Fibroblast of gingiva (primary cell): ENCODE data around the gene SWSAP1.

ENCODE experiments used
- DNase-seq: peaks from one replicate; pipeline ENCODE4 v3.0.0-alpha.2; 2011; ENCODE audit warnings: low read depth

The SWSAP1 gene

DNA sequence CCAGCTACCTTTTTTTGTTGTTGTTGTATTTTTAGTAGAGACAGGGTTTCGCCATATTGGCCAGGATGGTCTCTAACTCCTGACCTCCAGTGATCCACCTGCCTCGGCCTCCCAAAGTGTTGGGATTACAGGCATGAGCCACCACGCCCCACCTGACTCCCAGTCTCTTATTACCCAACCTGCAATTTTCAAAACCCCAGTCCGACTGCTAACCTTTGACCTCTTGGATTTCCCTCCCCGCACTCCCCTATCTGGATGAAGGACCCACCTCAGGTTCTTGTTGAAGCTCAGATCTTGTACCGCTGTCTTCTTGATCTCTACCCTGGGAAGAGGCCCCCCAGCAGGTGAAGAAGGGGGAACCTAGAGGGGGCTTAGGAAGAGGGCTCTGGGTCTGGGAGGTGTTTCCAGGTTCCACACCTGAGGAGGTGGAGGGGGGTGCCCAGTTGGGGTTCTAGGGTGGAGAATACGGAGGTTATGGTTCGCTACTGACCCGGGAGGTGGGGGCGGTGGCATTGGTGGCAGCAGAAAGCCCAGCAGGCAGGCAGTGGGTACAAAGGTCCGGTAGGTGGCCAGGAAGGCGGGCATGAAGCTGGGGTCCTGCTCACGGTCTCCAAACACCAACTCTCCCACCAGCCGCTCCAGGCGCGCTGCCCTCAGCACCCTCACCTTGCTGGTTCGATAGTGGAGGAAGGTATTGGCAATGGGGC lies 42.0 kb downstream of the SWSAP1 start:
- DNase-seq, result no peak

DNA sequence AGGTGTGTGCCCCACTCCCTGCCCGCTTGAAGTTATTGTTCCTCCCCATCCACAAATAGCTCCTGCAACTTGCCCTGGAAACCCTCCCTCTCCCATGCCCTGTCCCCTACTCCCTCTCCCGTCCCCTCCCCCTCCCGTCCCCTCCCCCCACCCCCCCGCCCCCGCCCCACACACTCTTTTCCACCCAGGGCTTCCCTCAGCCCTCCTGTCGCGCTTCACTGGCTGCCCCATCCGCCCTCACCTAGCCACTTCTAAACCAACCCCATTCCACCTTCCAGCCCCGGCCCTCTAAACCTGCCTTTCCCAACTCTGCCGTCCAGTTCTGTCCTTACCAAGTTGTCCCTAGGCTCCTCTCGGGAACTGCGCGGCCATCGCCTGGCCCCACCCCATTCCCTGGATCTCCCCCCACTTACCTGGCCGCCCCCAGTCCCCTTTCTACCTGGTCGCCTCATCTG lies 43.7 kb downstream of the SWSAP1 start:
- DNase-seq, result no peak

DNA sequence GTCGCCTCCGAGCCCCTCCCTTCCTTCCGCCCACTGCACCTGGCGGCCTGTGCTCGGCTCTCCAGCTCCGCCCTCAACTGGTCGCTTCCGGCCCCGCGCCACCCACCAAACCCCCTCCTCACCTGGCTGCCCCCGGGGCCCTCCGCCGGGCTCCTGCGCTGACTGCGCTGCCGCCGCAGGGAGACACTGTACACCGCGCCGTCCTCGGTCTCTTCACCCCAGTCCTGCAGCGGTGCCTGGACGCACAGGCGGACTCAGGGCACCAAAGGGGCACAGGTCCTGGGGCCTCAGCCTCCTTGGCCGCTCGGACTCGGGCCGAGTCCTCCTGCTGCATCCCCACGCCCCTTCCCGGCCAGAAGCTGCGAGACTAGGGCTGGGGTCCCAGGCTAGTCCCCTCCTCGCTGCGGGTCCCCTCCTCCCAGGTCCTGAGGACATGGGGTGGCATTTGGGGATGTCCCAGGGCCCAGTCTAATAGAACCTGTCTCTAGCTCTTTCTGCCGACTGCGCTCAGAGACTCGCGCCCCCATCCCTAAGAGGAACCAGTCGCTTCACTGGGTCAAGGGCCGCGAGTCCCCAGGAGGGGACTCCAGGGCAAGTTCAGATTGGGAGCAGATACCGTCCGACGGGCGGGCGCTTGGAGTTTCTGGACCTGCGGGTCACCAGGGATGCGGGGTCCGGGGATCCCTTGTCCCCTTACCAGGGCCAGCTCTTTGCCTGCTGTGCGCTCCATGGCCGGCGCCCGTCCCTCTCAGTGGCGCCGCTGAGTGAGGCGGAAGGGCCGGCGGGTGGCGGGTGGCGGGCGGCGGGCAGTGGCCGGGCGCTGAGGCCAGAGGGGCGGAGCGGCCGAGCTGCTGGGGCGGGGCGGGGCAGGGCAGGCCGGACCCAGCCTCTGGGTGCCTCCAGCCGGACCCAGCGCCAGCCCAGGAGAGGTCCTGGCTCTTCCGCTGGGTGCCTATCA lies 44.4 kb downstream of the SWSAP1 start, which contains the start of gene RGL3:
Gene RGL3 (minus strand): TSS at position 766 of the 958 bp plus-strand sequence. CDS start 36 bp downstream, at position 730.
- DNase-seq, result no peak

- no peak for DNase-seq
Observed at GRCh38 chr19:11420429-11421370, 46.2 kb downstream of the SWSAP1 start.

DNA sequence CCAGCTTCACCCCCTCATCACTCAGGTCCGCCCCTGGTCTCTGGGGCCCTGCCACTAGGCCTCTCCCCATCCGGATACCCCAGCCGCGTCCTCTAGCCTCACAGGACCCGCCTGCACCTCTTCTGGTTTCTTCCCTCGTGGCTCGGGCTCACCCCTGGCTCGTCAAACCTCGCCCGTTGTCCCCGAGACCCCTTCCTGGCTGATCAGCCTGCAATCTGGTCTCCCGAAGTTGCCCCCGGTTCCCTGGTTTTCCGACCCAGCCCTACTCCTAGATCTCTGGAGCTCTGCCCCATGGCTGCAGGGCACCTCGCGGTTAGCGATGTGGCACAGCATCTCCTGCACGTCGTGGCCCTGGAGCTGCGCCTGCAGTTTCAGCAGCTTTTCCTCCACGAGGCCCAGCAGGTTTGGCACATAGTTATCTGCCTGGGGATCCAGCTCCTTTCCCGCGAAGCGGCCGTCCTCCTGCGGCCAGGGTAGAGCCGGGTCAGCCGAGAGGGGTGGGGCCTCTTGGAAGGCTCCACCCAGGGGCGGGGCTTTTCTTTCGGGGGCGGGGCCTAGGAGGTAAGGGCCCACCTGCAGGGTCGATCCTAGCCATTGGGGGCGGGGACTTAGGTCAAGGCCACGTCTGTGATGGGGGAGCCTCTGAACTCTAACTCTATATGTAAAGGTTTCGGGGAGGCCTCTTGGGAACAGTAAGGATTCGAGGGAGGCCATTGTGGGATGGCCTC lies 47.1 kb downstream of the SWSAP1 start:
- DNase-seq, result no peak

- DNase-seq, result peak; percentile 57
Observed at GRCh38 chr19:11422163-11423065, 47.9 kb downstream of the SWSAP1 start.

GRCh38 chr19:11423164-11423790 lies 48.8 kb downstream of the SWSAP1 start:
- no peak for DNase-seq

DNA sequence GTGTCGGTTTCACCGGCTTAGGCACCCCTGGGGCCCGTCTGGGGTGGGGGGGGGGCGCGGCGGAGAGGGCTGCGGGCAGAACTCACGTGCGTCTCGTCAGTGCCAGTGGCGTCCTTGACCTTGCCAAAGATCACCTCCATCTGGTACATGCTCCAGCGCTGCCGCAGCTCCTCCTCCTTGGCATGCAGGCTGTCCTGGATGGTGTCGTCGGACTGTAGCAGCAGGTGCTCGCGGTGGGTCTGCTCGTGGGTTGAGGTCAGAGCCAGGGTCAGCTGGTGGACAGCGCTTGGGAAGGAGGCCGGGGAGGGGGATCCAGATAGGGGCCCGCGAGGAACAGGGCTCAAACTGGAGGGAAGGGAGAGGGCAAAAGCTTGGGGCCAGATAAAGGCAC lies 49.3 kb downstream of the SWSAP1 start:
- DNase-seq, result no peak
